Spleen (tissue), 7 donors: ENCODE results near the gene CCDC61.

ENCODE experiments used
- POLR2A ChIP-seq, 3 donors: fragments of 450-650 bp; IDR thresholded peaks; one replicate each; pipeline ENCODE4 v1.5.1; 2017; ENCODE audit warnings: antibody characterized with exemption in 3 of 3, mild to moderate bottlenecking in 1 of 3
- POLR2AphosphoS5 ChIP-seq, 3 donors: sonication (generic); formaldehyde crosslinking; IDR thresholded peaks; one replicate each; pipeline ENCODE4 v1.5.1; 2017; ENCODE audit warnings: antibody characterized with exemption in 3 of 3
- TF ChIP-seq, protein P1 (sequence below), 11 experiments: fragments of 200-600 bp in 7 of 11; fragments of 450-650 bp in 4 of 11; sonication (generic) in 4 of 11; IDR thresholded peaks in 8 of 11; conservative IDR thresholded peaks in 3 of 11; 1 replicate in 7 of 11; 2 replicates in 4 of 11; pipeline versions ENCODE4 v1.4.0 to v1.8.0; 2016 to 2021; ENCODE audit warnings: antibody characterized with exemption in 11 of 11, inconsistent platforms in 4 of 11, mild to moderate bottlenecking in 1 of 11
- donor health status: DM: no; HTN: no; CAD: no; lungs with moderate emphysema.
- donor health status: DM: no; HTN: no; CAD: no.
- donor health status: DM: no; HTN: no; CAD: no.

DNA sequence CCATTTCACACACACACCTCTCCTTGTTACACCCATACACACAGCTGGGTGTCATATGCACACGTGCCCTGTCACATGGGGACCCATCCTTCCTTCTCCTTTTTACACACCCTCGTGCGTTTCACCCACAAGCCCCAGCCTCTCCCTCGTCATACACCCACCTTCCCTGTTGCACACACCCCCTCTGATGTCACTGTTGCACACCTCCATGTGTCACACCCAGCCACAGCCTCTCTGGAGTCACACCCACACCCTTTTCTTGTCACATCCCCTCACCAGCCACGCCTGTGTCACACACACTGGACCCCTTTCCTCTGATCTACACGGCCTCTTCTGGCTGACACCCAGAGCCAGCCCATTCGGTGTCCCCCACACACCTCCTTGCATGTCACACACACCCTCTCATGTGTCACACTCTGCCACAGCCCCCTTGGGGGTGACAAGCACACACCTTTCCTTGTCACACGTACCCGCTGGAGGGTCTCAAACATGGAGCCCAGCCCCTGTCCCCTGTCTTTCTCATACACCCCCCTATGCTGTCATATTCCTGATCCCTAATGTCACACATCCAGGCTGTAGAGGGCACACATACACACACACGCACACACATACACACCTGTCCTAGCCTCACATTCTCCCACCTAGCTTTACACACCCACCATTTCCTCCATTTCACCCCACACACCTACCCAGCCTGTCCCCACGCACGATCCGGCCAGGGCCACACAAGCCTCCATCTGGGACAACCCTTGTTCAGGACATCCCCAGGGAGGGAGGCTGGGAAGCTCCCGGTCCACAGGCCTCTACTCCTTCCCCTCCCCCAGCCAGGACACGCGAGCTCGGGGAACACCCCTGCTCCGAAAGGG is 23.0 kb upstream of the CCDC61 start:
- TF ChIP-seq POLR2A (IDR thresholded peaks at IDR 0.05) = no peak
- no peak for TF ChIP-seq POLR2AphosphoS5 (IDR thresholded peaks at IDR 0.05)
- TF ChIP-seq, protein P1, sequence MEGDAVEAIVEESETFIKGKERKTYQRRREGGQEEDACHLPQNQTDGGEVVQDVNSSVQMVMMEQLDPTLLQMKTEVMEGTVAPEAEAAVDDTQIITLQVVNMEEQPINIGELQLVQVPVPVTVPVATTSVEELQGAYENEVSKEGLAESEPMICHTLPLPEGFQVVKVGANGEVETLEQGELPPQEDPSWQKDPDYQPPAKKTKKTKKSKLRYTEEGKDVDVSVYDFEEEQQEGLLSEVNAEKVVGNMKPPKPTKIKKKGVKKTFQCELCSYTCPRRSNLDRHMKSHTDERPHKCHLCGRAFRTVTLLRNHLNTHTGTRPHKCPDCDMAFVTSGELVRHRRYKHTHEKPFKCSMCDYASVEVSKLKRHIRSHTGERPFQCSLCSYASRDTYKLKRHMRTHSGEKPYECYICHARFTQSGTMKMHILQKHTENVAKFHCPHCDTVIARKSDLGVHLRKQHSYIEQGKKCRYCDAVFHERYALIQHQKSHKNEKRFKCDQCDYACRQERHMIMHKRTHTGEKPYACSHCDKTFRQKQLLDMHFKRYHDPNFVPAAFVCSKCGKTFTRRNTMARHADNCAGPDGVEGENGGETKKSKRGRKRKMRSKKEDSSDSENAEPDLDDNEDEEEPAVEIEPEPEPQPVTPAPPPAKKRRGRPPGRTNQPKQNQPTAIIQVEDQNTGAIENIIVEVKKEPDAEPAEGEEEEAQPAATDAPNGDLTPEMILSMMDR (IDR thresholded peaks at IDR 0.05 in 8 of 11, conservative IDR thresholded peaks at IDR 0.05 in 3 of 11) = no peak
